ENCODE measurements around the gene RAD51B. TPM values are rescaled to one million over a fixed set of nuclear protein-coding genes. Genes with fewer than 3 reads are reported as not detected.

Gene RAD51B
- polyA plus RNA-seq, 1 experiment: 6.6 TPM

DNA sequence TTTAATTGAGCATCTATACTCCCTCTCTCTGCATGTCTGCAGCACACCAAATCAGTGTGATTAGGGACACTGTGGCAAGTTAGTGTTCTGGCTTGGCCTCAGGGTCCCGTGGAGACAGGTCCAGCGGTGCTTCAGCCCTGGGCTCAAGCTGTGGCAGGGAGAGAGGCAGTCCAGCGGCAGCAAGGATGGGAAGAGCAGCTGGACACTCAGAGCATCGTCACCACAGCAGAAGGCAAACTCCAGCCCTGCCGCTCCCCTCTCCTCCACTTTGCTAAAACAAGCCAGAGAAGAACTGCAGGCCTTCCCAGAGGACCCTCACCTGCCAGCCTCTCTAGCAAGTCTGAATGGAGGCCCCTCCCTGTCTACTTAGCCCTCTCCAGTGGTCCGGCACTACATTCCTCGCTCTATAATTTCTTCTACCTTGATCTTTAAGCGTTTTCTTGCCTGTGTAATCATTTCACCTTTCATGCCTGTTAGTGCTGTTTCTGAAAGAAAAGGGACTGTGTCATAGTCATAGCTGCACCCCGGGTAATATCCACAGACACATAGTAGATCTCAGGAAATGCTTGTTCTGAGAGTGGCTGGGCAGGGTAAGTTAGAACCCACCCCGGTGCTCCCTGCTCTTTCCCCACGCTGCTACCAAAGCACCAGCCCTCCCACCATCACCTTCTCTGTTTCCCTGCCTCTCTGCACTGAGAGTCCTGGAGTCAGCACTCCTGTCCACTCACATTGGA, 951.1 kb downstream of the RAD51B start:
- Histone ChIP-seq H3K9me3 (ENCODE audit: control insufficient read depth, insufficient read depth, low read length) (peaks cover 9% of the 10 kb centered on the region), H3K27me3 (ENCODE audit: control insufficient read depth, insufficient read depth, low read length) (no peaks in the 10 kb centered on the region), H3K4me3 (ENCODE audit: low read depth, low read length) (no peak overlapping the region), H3K27ac (ENCODE audit: low read depth, low read length) (no peak overlapping the region)
- TF ChIP-seq, protein P1, sequence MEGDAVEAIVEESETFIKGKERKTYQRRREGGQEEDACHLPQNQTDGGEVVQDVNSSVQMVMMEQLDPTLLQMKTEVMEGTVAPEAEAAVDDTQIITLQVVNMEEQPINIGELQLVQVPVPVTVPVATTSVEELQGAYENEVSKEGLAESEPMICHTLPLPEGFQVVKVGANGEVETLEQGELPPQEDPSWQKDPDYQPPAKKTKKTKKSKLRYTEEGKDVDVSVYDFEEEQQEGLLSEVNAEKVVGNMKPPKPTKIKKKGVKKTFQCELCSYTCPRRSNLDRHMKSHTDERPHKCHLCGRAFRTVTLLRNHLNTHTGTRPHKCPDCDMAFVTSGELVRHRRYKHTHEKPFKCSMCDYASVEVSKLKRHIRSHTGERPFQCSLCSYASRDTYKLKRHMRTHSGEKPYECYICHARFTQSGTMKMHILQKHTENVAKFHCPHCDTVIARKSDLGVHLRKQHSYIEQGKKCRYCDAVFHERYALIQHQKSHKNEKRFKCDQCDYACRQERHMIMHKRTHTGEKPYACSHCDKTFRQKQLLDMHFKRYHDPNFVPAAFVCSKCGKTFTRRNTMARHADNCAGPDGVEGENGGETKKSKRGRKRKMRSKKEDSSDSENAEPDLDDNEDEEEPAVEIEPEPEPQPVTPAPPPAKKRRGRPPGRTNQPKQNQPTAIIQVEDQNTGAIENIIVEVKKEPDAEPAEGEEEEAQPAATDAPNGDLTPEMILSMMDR (IDR thresholded peaks at IDR 0.05; ENCODE audit: low read depth, low read length): no peak
- CTCF ChIA-PET: no interaction called here
- POLR2A ChIA-PET: no interaction called here
- DNase-seq (ENCODE audit: low read depth, low spot score): no peak

DNA sequence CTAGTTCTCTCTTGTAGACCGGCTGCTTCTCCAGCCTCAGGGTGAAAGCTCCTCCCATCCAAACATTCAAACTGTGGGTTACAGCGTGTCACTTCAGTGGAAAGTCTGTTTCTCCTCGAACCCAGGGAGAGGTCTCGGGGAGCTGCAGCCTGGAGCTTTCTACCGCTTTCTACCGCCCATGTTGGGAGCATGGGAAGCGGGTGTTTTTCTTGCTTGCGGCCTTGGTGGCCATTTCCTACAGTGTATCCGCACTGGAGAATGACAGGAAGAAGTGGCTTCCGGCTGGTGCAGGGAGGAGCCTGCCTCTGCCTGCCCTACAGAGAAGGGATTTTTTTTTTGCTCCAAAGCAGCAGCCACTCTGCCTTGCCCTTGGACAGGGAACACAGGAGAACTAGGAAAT, 952.1 kb downstream of the RAD51B start:
- Histone ChIP-seq H3K27ac (ENCODE audit: low read depth, low read length) (no peak overlapping the region), H3K9me3 (ENCODE audit: control insufficient read depth, insufficient read depth, low read length) (peaks cover 10% of the 10 kb centered on the region), H3K27me3 (ENCODE audit: control insufficient read depth, insufficient read depth, low read length) (no peaks in the 10 kb centered on the region), H3K4me3 (ENCODE audit: low read depth, low read length) (no peak overlapping the region)
- ChIA-PET CTCF (no interaction called here), POLR2A (no interaction called here)
- DNase-seq (ENCODE audit: low read depth, low spot score): no peak
- TF ChIP-seq, protein P1 (IDR thresholded peaks at IDR 0.05; ENCODE audit: low read depth, low read length): no peak

DNA sequence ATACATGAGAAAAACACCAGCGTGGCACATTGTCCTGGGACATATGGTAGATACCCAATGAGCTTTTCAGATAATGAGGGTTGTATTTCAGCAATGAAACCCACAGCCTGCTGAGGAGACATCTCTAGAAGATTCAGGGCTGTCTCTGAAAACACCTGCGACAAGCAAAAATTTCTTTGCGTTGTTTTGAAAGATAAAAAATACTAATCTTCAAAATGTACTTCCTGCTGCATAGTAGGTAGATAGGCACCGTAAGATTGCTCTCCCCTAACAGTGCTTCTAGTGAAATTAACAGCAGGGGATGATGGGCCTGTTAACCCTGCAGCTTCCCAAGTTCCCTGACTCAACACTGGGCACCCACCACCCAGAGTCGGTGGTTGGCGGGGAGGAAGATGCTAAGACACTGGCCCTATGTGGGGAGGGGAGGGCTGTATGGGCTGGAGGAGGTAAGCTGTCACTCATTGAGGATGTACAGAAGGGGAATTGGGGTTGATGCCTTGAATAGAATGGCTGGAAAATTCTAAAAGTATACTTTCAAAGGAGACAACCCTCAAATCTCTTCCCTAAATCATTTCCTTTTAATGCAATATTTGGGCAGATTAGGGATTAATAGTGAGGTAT, 953.3 kb downstream of the RAD51B start:
- H3K4me3 ChIP-seq (ENCODE audit: low read depth, low read length): no peak overlapping the region
- DNase-seq (ENCODE audit: low read depth, low spot score): no peak
- no peaks in the 10 kb centered on the region for H3K27me3 ChIP-seq (ENCODE audit: control insufficient read depth, insufficient read depth, low read length)
- H3K27ac ChIP-seq (ENCODE audit: low read depth, low read length): no peak overlapping the region
- peaks cover 10% of the 10 kb centered on the region for H3K9me3 ChIP-seq (ENCODE audit: control insufficient read depth, insufficient read depth, low read length)
- POLR2A ChIA-PET: no interaction called here
- CTCF ChIA-PET: interaction anchor here (1.1 kb wide), 1 partner anchor 52 kb away, joined by 3 read pairs; no protein-coding TSS in a partner anchor
- TF ChIP-seq, protein P1 (IDR thresholded peaks at IDR 0.05; ENCODE audit: low read depth, low read length): no peak

DNA sequence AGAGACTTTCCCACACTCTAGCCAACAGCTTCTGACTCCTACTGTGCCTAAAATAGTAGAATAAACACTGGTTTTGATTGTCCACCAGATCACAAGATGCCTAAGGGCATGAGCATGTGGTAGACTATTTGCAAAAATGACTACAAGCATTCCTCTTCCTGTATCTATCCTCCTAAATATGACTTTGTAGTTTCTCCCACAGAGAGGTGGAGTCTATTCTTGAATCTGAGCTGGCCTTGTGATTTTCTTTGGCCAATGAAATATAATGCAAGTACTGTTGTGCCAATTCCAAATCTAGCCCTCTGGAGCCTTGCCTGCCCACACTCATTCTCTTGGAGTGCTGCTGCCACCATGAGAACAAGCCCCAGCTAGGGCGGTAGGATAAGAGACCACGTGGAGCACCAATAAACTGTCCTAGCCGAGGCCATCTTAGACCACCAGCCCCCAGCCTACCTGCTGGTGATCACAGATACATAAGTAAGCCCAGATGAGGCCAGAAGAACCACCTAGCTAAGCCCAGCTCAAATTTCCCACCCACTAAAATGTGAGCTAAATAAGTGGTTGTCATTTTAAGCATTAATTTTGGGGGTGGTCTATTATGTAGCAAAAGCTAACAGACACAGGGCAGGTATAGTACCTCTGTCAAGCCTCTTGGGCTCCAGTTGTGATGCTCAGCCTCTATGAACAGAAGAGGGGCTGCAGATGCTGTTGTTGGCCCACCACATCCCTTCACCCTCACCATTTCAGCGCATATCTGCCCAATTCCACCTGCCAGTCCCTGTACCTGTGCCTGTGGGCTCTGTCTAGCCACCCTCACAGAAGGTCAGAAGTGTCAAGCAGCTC, 955.4 kb downstream of the RAD51B start:
- CTCF ChIA-PET: interaction anchor here (1.4 kb wide), 1 partner anchor 12 kb away, joined by 3 read pairs; no protein-coding TSS in a partner anchor
- Histone ChIP-seq H3K27me3 (ENCODE audit: control insufficient read depth, insufficient read depth, low read length) (no peaks in the 10 kb centered on the region), H3K4me3 (ENCODE audit: low read depth, low read length) (no peak overlapping the region), H3K9me3 (ENCODE audit: control insufficient read depth, insufficient read depth, low read length) (peaks cover 10% of the 10 kb centered on the region), H3K27ac (ENCODE audit: low read depth, low read length) (peak overlapping the region; percentile 39)
- no peak for DNase-seq (ENCODE audit: low read depth, low spot score)
- POLR2A ChIA-PET: interaction anchor here (0.7 kb wide), 1 partner anchor 20 kb away, joined by 3 read pairs; no protein-coding TSS in a partner anchor
- TF ChIP-seq, protein P1 (IDR thresholded peaks at IDR 0.05; ENCODE audit: low read depth, low read length): no peak

Data from AG04450 (cell line).